ENCODE measurements around the gene MS4A10.

Gene MS4A10

GRCh38 chr11:60771879-60772525 lies 13.1 kb upstream of the MS4A10 start:
- TF ChIP-seq CTCF (IDR thresholded peaks at IDR 0.05; ENCODE audit: low read depth, low read length, missing control alignments) = no peak
- DNase-seq (ENCODE audit: extremely low read depth, low read depth) = no peak
- H3K4me3 ChIP-seq (replicated peaks; ENCODE audit: low read depth, low read length) = no peak overlapping the region

GRCh38 chr11:60772666-60773065 lies 12.5 kb upstream of the MS4A10 start:
- TF ChIP-seq CTCF (IDR thresholded peaks at IDR 0.05; ENCODE audit: low read depth, low read length, missing control alignments) = no peak
- DNase-seq (ENCODE audit: extremely low read depth, low read depth) = no peak
- no peak overlapping the region for H3K4me3 ChIP-seq (replicated peaks; ENCODE audit: low read depth, low read length)

- no peak for TF ChIP-seq CTCF (IDR thresholded peaks at IDR 0.05; ENCODE audit: low read depth, low read length, missing control alignments)
- no peak overlapping the region for H3K4me3 ChIP-seq (replicated peaks; ENCODE audit: low read depth, low read length)
- no peak for DNase-seq (ENCODE audit: extremely low read depth, low read depth)
Observed at GRCh38 chr11:60774726-60775125, 10.4 kb upstream of the MS4A10 start.

GRCh38 chr11:60775420-60775961 lies 9.6 kb upstream of the MS4A10 start:
- TF ChIP-seq CTCF (IDR thresholded peaks at IDR 0.05; ENCODE audit: low read depth, low read length, missing control alignments) = peak; percentile 89
- no peak overlapping the region for H3K4me3 ChIP-seq (replicated peaks; ENCODE audit: low read depth, low read length)
- DNase-seq (ENCODE audit: extremely low read depth, low read depth) = peak; percentile 82

- no peak overlapping the region for H3K4me3 ChIP-seq (replicated peaks; ENCODE audit: low read depth, low read length)
- DNase-seq (ENCODE audit: extremely low read depth, low read depth) = no peak
- TF ChIP-seq CTCF (IDR thresholded peaks at IDR 0.05; ENCODE audit: low read depth, low read length, missing control alignments) = no peak
Observed at GRCh38 chr11:60776167-60776566, 9.0 kb upstream of the MS4A10 start.

GRCh38 chr11:60777106-60777505 lies 8.0 kb upstream of the MS4A10 start:
- no peak for TF ChIP-seq CTCF (IDR thresholded peaks at IDR 0.05; ENCODE audit: low read depth, low read length, missing control alignments)
- no peak for DNase-seq (ENCODE audit: extremely low read depth, low read depth)
- H3K4me3 ChIP-seq (replicated peaks; ENCODE audit: low read depth, low read length) = no peak overlapping the region

- H3K4me3 ChIP-seq (replicated peaks; ENCODE audit: low read depth, low read length) = no peak overlapping the region
- peak; percentile 33 for DNase-seq (ENCODE audit: extremely low read depth, low read depth)
- TF ChIP-seq CTCF (IDR thresholded peaks at IDR 0.05; ENCODE audit: low read depth, low read length, missing control alignments) = no peak
Observed at GRCh38 chr11:60777572-60777971, 7.6 kb upstream of the MS4A10 start.
